DMS53 treated with DMSO at 0.1 percent for 48 hours (cell line): ENCODE measurements around the gene HECTD3.

Experiments
- DNase-seq: peaks from one replicate; lab custom pipeline; 2025; ENCODE audit not compliant: unreplicated experiment; lab: John Stamatoyannopoulos, UW

HECTD3 gene

GRCh38 chr1:45010855-45011811, at the start of gene HECTD3:
HECTD3 (minus strand) TSS chr1:45011324; CDS start chr1:45011257, 67 bp downstream.
- DNase-seq, result peak; percentile 75

GRCh38 chr1:45059829-45060228, 48.7 kb upstream of the HECTD3 start:
- no peak for DNase-seq

- no peak for DNase-seq
Measured at GRCh38 chr1:45057542-45057941, 46.4 kb upstream of the HECTD3 start.

- DNase-seq, result no peak
Measured at GRCh38 chr1:45051005-45051772, 40.1 kb upstream of the HECTD3 start.

GRCh38 chr1:45047032-45047431, 35.9 kb upstream of the HECTD3 start:
- DNase-seq, result no peak

GRCh38 chr1:45044916-45045315, 33.8 kb upstream of the HECTD3 start:
- DNase-seq, result no peak

GRCh38 chr1:45043094-45043493, 32.0 kb upstream of the HECTD3 start:
- no peak for DNase-seq

GRCh38 chr1:45040297-45040696, 29.2 kb upstream of the HECTD3 start:
- no peak for DNase-seq

GRCh38 chr1:45038661-45039364, 27.7 kb upstream of the HECTD3 start:
- no peak for DNase-seq

- DNase-seq, result no peak
Measured at GRCh38 chr1:45038240-45038639, 27.1 kb upstream of the HECTD3 start.

GRCh38 chr1:45037456-45037855, 26.3 kb upstream of the HECTD3 start:
- no peak for DNase-seq

GRCh38 chr1:45035631-45036301, 24.6 kb upstream of the HECTD3 start:
- DNase-seq, result no peak

- no peak for DNase-seq
Measured at GRCh38 chr1:45033356-45033755, 22.2 kb upstream of the HECTD3 start.

GRCh38 chr1:45032837-45033236, 21.7 kb upstream of the HECTD3 start:
- no peak for DNase-seq

- no peak for DNase-seq
Measured at GRCh38 chr1:45026446-45026845, 15.3 kb upstream of the HECTD3 start.

GRCh38 chr1:45023663-45024062, 12.5 kb upstream of the HECTD3 start:
- no peak for DNase-seq

GRCh38 chr1:45018599-45019230, 7.6 kb upstream of the HECTD3 start:
- DNase-seq, result peak; percentile 57

- DNase-seq, result no peak
Measured at GRCh38 chr1:45016767-45017166, 5.6 kb upstream of the HECTD3 start.

GRCh38 chr1:45016090-45016697, 5.1 kb upstream of the HECTD3 start:
- no peak for DNase-seq

- DNase-seq, result no peak
Measured at GRCh38 chr1:45015683-45016082, 4.6 kb upstream of the HECTD3 start.
